RWPE2 (cell line): ENCODE data around the gene POLDIP3.

Experiments used
- ATAC-seq: fragments of 200-7000 bp; cut with Tn5 transposase; 3 replicates; pipeline ENCODE4 v1.9.1; 2021; ENCODE audit warnings: low read depth
- DNase-seq: peaks from one replicate; pipeline ENCODE4 v3.0.0-alpha.2; 2020; ENCODE audit warnings: low spot score
- H3K27ac ChIP-seq: fragments of 450-650 bp; 2 replicates; pipeline ENCODE4 v1.5.1; 2017; ENCODE audit warnings: mild to moderate bottlenecking; ENCODE audit not compliant: poor library complexity, severe bottlenecking
- H3K27me3 ChIP-seq: fragments of 250-450 bp; sonication (Bioruptor Pico); 2 replicates; pipeline ENCODE4 v1.5.1; 2021; ENCODE audit warnings: mild to moderate bottlenecking, moderate library complexity; ENCODE audit not compliant: insufficient read depth, poor library complexity, severe bottlenecking
- H3K36me3 ChIP-seq: fragments of 250-450 bp; sonication (Bioruptor Pico); 2 replicates; pipeline ENCODE4 v1.5.1; 2020; ENCODE audit warnings: low read depth, mild to moderate bottlenecking, moderate library complexity
- H3K4me1 ChIP-seq: fragments of 250-450 bp; sonication (Bioruptor Pico); 2 replicates; pipeline ENCODE4 v1.5.1; 2021; ENCODE audit warnings: mild to moderate bottlenecking, moderate library complexity; ENCODE audit not compliant: insufficient read depth, poor library complexity, severe bottlenecking
- H3K4me3 ChIP-seq: fragments of 250-450 bp; sonication (Bioruptor Pico); 2 replicates; pipeline ENCODE4 v1.5.1; 2021; ENCODE audit warnings: mild to moderate bottlenecking, moderate library complexity; ENCODE audit not compliant: severe bottlenecking
- H3K9me3 ChIP-seq: fragments of 250-450 bp; sonication (Bioruptor Pico); 2 replicates; pipeline ENCODE4 v1.5.1; 2021; ENCODE audit warnings: mild to moderate bottlenecking, moderate library complexity; ENCODE audit not compliant: severe bottlenecking
- TF ChIP-seq, protein P1 (sequence below): fragments of 450-650 bp; IDR thresholded peaks from one replicate; pipeline ENCODE4 v1.5.1; 2017; ENCODE audit warnings: mild to moderate bottlenecking, moderate library complexity; ENCODE audit not compliant: poor library complexity, severe bottlenecking

Gene POLDIP3

DNA sequence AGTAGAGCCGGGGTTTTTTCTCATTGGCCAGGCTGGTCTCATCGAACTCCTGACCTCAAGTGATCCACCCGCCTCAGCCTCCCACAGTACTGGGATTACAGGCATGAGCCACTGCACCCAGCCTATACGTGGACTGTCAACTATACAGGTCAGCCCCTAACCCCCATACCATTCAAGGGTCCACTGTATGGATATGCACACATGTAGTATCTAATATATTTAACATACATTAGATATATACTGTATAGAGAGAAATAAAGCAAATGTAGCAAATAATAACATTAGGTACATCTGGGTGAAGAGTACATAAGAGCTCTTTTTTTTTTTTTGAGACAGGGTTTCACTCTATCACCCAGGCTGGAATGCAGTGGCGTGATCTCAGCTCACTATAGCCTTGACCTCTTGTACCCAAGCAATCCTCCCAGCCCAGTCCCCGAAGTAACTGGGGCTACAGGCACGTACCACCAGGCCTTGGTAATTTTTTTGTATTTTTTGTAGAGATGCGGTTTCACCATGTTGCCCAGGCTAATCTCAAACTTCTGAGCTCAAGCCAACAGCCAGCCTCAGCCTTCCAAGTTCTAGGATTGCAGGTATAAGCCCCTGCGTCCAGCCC lies 27.2 kb upstream of the POLDIP3 start:
- H3K9me3 ChIP-seq = no peaks in the 10 kb centered on the region
- TF ChIP-seq, protein P1, sequence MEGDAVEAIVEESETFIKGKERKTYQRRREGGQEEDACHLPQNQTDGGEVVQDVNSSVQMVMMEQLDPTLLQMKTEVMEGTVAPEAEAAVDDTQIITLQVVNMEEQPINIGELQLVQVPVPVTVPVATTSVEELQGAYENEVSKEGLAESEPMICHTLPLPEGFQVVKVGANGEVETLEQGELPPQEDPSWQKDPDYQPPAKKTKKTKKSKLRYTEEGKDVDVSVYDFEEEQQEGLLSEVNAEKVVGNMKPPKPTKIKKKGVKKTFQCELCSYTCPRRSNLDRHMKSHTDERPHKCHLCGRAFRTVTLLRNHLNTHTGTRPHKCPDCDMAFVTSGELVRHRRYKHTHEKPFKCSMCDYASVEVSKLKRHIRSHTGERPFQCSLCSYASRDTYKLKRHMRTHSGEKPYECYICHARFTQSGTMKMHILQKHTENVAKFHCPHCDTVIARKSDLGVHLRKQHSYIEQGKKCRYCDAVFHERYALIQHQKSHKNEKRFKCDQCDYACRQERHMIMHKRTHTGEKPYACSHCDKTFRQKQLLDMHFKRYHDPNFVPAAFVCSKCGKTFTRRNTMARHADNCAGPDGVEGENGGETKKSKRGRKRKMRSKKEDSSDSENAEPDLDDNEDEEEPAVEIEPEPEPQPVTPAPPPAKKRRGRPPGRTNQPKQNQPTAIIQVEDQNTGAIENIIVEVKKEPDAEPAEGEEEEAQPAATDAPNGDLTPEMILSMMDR = no peak
- no peak overlapping the region for H3K4me3 ChIP-seq
- no peaks in the 10 kb centered on the region for H3K27me3 ChIP-seq
- H3K4me1 ChIP-seq = peaks cover 22% of the 10 kb centered on the region
- peaks cover 10% of the 10 kb centered on the region for H3K36me3 ChIP-seq
- no peak overlapping the region for H3K27ac ChIP-seq
- DNase-seq = no peak
- no peak for ATAC-seq

DNA sequence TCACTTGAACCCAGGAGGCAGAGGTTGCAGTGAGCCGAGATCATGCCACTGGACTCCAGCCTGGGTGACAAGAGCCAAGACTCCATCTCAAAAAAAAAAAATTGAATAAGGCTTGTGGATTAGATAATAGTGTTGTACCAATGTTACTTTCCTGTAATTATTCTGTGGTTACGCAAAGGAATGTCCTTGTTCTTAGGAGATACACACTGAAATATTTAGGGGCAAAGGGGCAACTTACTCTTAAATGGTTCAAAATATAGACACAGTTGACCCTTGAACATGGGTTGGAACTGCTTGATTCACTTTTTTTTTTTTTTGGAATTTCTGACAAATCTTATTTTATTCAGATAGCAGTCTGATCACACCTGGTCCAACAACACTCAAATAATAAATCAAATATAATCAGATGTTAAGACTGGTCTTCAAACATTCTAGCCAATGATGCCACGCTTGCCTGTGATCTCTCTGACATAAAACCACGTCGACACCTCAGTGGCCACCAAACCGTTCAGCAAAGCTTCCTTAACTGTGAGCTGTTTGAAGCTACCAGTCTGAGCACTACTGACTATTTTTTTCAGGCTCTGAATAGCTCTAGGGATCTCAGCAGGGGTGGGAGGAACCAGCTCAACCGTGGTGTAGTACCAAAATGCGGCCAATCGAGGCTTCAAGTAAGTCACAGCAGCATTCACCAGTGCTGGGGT lies 25.0 kb upstream of the POLDIP3 start:
- DNase-seq = no peak
- H3K27me3 ChIP-seq = no peaks in the 10 kb centered on the region
- peaks cover 22% of the 10 kb centered on the region for H3K36me3 ChIP-seq
- TF ChIP-seq, protein P1 = no peak
- H3K4me1 ChIP-seq = peaks cover 14% of the 10 kb centered on the region
- no peak for ATAC-seq
- no peak overlapping the region for H3K27ac ChIP-seq
- H3K9me3 ChIP-seq = no peaks in the 10 kb centered on the region
- H3K4me3 ChIP-seq = no peak overlapping the region

DNA sequence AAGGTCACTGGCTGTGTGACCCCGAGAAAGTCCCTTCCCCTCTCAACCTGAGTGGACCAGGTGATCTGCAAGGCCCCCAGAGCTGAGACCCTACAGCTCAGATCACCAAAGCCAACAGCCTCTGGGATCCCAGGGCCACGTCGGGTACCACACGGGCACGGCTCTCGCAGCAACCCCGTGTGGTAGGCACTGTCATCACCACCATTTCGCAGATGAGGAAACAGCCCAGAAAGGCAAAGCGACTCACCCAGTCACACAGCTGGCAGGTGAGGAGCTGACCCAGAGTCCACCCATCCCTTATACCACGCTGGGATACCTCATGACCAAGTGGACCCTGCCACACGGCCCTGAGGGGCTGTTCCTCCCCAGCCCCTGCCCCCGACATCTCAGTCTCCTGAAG lies 22.9 kb upstream of the POLDIP3 start:
- Histone ChIP-seq H3K4me1 (peaks cover 14% of the 10 kb centered on the region), H3K9me3 (no peaks in the 10 kb centered on the region), H3K27me3 (no peaks in the 10 kb centered on the region), H3K4me3 (no peak overlapping the region), H3K36me3 (peaks cover 39% of the 10 kb centered on the region), H3K27ac (peak overlapping the region; percentile 96)
- DNase-seq = no peak
- TF ChIP-seq, protein P1 = no peak
- no peak for ATAC-seq

DNA sequence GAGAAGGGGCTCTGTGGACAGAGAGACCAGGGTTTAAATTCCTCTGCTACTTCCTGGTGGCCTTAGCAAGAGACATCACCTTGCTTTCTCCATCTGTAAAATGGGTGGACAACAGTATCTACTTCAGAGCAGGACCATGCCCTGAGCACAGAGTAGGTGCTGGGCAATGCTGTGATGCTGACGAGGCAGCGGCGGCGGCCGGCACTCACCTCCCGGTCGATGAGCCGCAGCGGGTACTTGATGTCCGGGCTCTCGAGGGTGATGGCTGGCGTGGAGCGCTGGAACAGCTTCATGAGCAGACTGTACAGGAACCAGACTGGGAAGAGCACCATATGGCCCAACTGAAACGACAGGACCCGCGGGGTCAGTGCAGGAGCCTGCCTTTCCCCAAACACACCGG lies 21.8 kb upstream of the POLDIP3 start:
- Histone ChIP-seq H3K4me1 (peaks cover 18% of the 10 kb centered on the region), H3K9me3 (no peaks in the 10 kb centered on the region), H3K27me3 (no peaks in the 10 kb centered on the region), H3K36me3 (peaks cover 47% of the 10 kb centered on the region), H3K27ac (peak overlapping the region; percentile 96), H3K4me3 (no peak overlapping the region)
- TF ChIP-seq, protein P1 = no peak
- DNase-seq = no peak
- no peak for ATAC-seq

DNA sequence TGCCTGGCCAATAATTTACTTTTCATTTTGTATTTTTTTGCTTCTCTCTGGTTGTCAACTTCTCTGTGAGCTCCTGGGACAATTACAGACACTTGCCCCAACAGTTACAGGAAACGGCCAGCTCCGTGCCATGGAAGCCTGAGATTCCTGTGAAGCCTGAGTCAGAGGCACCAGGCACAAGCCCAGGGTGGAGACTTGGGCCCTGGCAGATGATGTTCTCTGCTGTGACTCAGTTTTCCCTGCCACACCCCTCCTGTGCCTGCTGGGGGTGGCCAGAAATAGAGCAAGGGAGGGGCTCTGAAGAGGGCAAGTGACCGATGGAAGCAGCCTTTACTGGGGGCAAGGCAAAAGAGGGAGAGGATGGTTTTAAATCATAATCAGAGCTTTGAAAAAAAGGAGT lies 20.8 kb upstream of the POLDIP3 start:
- Histone ChIP-seq H3K36me3 (peaks cover 43% of the 10 kb centered on the region), H3K4me3 (no peak overlapping the region), H3K27me3 (no peaks in the 10 kb centered on the region), H3K27ac (peak overlapping the region; percentile 96), H3K9me3 (no peaks in the 10 kb centered on the region), H3K4me1 (peaks cover 24% of the 10 kb centered on the region)
- ATAC-seq (peak; percentile 93), DNase-seq (peak; percentile 90)
- TF ChIP-seq, protein P1 = no peak
